ENCODE results near the gene PRKAG2.

PRKAG2 gene

DNA sequence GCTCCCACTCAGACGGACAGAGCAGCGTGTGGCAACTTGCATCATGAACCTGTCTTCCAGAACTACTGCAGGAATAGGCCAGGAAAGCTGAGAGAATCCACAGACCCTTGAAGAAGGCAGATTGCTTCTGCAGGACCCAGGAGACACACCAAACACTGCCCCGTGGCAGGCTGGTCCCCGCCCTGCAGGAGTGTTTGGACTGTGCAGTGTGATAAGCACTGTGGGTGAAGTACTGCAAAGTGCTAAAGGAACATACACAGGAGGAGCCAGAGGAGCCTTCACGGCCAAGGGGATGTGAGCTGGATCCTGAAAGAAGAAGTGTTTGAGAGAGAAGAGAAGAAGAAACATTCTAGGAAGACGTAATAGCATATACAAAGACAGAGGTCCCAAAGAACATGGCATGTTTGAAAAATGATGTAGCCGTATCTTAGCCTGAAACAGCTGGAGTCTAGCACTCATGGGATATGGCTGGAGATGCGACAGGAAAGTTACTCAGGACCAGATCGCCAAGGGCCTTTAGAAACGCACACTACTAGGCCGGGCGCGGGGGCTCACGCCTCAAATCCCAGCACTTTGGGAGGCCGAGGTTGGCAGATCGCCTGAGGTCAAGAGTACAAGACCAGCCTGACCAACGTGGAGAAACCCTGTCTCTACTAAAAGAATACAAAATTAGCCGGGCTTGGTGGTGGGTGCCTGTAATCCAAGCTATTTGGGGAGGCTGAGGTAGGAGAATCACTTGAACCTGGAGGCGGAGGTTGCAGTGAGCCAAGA, 260.3 kb downstream of the PRKAG2 start:
- H3K9me3 ChIP-seq (ENCODE audit: insufficient read depth, low read length) = no peaks in the 10 kb centered on the region
- H3F3A ChIP-seq (ENCODE audit: insufficient read depth) = no peaks in the 10 kb centered on the region
- no peak overlapping the region for H3K27ac ChIP-seq (ENCODE audit: low read depth, low read length)
- no peak for TF ChIP-seq EZH2phosphoT487 (conservative IDR thresholded peaks at IDR 0.05; ENCODE audit: low read length)
- TF ChIP-seq, protein P1, sequence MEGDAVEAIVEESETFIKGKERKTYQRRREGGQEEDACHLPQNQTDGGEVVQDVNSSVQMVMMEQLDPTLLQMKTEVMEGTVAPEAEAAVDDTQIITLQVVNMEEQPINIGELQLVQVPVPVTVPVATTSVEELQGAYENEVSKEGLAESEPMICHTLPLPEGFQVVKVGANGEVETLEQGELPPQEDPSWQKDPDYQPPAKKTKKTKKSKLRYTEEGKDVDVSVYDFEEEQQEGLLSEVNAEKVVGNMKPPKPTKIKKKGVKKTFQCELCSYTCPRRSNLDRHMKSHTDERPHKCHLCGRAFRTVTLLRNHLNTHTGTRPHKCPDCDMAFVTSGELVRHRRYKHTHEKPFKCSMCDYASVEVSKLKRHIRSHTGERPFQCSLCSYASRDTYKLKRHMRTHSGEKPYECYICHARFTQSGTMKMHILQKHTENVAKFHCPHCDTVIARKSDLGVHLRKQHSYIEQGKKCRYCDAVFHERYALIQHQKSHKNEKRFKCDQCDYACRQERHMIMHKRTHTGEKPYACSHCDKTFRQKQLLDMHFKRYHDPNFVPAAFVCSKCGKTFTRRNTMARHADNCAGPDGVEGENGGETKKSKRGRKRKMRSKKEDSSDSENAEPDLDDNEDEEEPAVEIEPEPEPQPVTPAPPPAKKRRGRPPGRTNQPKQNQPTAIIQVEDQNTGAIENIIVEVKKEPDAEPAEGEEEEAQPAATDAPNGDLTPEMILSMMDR (IDR thresholded peaks at IDR 0.05; ENCODE audit: insufficient read depth, low read length, poor library complexity, severe bottlenecking) = no peak
- no peak overlapping the region for H2AFZ ChIP-seq (ENCODE audit: low read depth, low read length, severe bottlenecking)
- no peaks in the 10 kb centered on the region for H3K79me2 ChIP-seq (ENCODE audit: insufficient read depth, low read length)
- no peaks in the 10 kb centered on the region for H3K27me3 ChIP-seq (ENCODE audit: low read length)
- H3K36me3 ChIP-seq (ENCODE audit: low read length) = no peaks in the 10 kb centered on the region
- H3K4me3 ChIP-seq (ENCODE audit: insufficient read depth, low read length, poor library complexity, severe bottlenecking) = no peak overlapping the region
- no peak overlapping the region for H3K9ac ChIP-seq (ENCODE audit: low read length)
- H3K9me2 ChIP-seq (replicated peaks; ENCODE audit: insufficient read depth, low read length) = no peaks in the 10 kb centered on the region
- no peaks in the 10 kb centered on the region for H4K20me1 ChIP-seq (ENCODE audit: low read depth, low read length)
- no peak overlapping the region for H3K4me2 ChIP-seq (ENCODE audit: low read depth, low read length, poor library complexity, severe bottlenecking)

DNA sequence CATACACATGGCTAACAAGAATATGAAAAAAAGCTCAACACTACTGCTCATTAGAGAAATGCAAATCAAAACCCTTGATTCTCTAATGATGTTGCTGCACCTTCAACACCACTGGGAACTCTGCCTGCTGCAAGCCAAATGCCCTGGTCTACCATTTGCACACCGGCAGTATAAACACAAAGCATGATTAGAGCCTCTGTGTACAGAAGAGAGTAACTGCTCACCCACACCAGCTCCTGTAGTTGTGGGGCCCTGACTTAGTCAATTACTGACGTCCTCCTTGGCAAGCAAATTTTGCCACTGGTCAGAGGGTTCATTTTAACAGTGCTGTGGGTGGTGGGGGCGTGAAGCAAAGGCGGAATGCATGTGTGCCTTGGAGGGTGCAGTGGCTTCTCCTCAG, 261.1 kb downstream of the PRKAG2 start:
- TF ChIP-seq EZH2phosphoT487 (conservative IDR thresholded peaks at IDR 0.05; ENCODE audit: low read length) = no peak
- TF ChIP-seq, protein P1 (IDR thresholded peaks at IDR 0.05; ENCODE audit: insufficient read depth, low read length, poor library complexity, severe bottlenecking) = no peak

DNA sequence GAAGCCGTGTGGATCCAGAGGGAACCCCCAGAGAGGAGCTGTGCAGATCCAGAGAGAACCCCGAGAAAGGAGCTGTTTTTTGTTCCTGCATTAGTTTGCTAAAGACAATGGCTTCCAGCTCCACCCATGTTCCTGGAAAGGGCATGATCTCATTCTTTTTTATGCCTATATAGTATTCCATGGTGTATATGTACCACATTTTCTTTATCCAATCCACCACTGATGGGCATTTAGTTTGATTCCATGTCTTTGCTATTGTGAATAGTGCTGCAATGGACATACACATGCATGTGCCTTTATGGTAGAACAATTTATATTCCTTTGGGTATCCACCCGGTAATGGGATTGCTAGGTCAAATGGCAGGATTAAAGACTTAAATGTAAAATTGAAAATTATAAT, 261.9 kb downstream of the PRKAG2 start:
- no peaks in the 10 kb centered on the region for H3K36me3 ChIP-seq (ENCODE audit: low read length)
- no peak overlapping the region for H3K4me2 ChIP-seq (ENCODE audit: low read depth, low read length, poor library complexity, severe bottlenecking)
- H3K79me2 ChIP-seq (ENCODE audit: insufficient read depth, low read length) = no peaks in the 10 kb centered on the region

More for the DNA sequence above, 261.1 kb downstream of the PRKAG2 start:
- Histone ChIP-seq H3K9me3 (ENCODE audit: insufficient read depth, low read length) (no peaks in the 10 kb centered on the region), H3K79me2 (ENCODE audit: insufficient read depth, low read length) (no peaks in the 10 kb centered on the region), H3K36me3 (ENCODE audit: low read length) (no peaks in the 10 kb centered on the region), H3K4me2 (ENCODE audit: low read depth, low read length, poor library complexity, severe bottlenecking) (no peak overlapping the region), H3K9ac (ENCODE audit: low read length) (no peak overlapping the region), H3K4me3 (ENCODE audit: insufficient read depth, low read length, poor library complexity, severe bottlenecking) (no peak overlapping the region), H3K27ac (ENCODE audit: low read depth, low read length) (no peak overlapping the region), H4K20me1 (ENCODE audit: low read depth, low read length) (no peaks in the 10 kb centered on the region), H3K9me2 (replicated peaks; ENCODE audit: insufficient read depth, low read length) (no peaks in the 10 kb centered on the region), H3K27me3 (ENCODE audit: low read length) (no peaks in the 10 kb centered on the region), H3F3A (ENCODE audit: insufficient read depth) (no peaks in the 10 kb centered on the region), H2AFZ (ENCODE audit: low read depth, low read length, severe bottlenecking) (no peak overlapping the region)

More for the DNA sequence above, 261.9 kb downstream of the PRKAG2 start:
- no peaks in the 10 kb centered on the region for H3K9me3 ChIP-seq (ENCODE audit: insufficient read depth, low read length)
- H3F3A ChIP-seq (ENCODE audit: insufficient read depth) = no peaks in the 10 kb centered on the region
- no peaks in the 10 kb centered on the region for H4K20me1 ChIP-seq (ENCODE audit: low read depth, low read length)
- H3K9ac ChIP-seq (ENCODE audit: low read length) = no peak overlapping the region
- H3K27ac ChIP-seq (ENCODE audit: low read depth, low read length) = no peak overlapping the region
- no peaks in the 10 kb centered on the region for H3K27me3 ChIP-seq (ENCODE audit: low read length)
- H3K9me2 ChIP-seq (replicated peaks; ENCODE audit: insufficient read depth, low read length) = no peaks in the 10 kb centered on the region
- H2AFZ ChIP-seq (ENCODE audit: low read depth, low read length, severe bottlenecking) = no peak overlapping the region
- TF ChIP-seq, protein P1 (IDR thresholded peaks at IDR 0.05; ENCODE audit: insufficient read depth, low read length, poor library complexity, severe bottlenecking) = no peak
- no peak overlapping the region for H3K4me3 ChIP-seq (ENCODE audit: insufficient read depth, low read length, poor library complexity, severe bottlenecking)
